ENCODE results near the gene MAPKAP1.

The MAPKAP1 gene

DNA sequence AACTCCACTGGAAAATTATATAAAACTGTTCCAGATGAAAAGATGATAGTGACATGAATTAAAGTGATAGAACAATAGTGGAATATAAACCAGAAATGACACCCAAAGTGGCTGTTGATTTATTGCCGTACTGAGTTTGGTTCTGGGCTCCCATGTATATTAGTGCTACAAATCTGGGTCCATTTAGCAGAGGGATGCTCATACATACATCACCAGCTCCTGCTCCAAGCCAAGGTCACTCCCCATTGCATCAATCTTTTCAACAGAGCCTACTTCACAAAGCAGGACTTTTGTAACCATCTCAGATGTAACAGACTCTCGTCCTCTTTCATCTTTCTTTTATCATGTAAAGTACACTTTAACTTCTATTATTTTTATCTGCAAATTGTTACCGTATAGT is 236.8 kb downstream of the MAPKAP1 start:
- TF ChIP-seq, protein P1, sequence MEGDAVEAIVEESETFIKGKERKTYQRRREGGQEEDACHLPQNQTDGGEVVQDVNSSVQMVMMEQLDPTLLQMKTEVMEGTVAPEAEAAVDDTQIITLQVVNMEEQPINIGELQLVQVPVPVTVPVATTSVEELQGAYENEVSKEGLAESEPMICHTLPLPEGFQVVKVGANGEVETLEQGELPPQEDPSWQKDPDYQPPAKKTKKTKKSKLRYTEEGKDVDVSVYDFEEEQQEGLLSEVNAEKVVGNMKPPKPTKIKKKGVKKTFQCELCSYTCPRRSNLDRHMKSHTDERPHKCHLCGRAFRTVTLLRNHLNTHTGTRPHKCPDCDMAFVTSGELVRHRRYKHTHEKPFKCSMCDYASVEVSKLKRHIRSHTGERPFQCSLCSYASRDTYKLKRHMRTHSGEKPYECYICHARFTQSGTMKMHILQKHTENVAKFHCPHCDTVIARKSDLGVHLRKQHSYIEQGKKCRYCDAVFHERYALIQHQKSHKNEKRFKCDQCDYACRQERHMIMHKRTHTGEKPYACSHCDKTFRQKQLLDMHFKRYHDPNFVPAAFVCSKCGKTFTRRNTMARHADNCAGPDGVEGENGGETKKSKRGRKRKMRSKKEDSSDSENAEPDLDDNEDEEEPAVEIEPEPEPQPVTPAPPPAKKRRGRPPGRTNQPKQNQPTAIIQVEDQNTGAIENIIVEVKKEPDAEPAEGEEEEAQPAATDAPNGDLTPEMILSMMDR (IDR thresholded peaks at IDR 0.05; ENCODE audit: insufficient read depth, low read depth, low read length, missing control alignments) = no peak
- no peak overlapping the region for H3K4me3 ChIP-seq (ENCODE audit: low read depth, low read length)
- no peak for DNase-seq (ENCODE audit: low read depth)

GRCh38 chr9:125468646-125469045 is 238.4 kb downstream of the MAPKAP1 start:
- no peak for DNase-seq (ENCODE audit: low read depth)
- TF ChIP-seq, protein P1 (IDR thresholded peaks at IDR 0.05; ENCODE audit: insufficient read depth, low read depth, low read length, missing control alignments) = no peak
- no peak overlapping the region for H3K4me3 ChIP-seq (ENCODE audit: low read depth, low read length)

- DNase-seq (ENCODE audit: low read depth) = no peak
- no peak overlapping the region for H3K4me3 ChIP-seq (ENCODE audit: low read depth, low read length)
- TF ChIP-seq, protein P1 (IDR thresholded peaks at IDR 0.05; ENCODE audit: insufficient read depth, low read depth, low read length, missing control alignments) = no peak
Measured at GRCh38 chr9:125467116-125467740, 239.8 kb downstream of the MAPKAP1 start.

DNA sequence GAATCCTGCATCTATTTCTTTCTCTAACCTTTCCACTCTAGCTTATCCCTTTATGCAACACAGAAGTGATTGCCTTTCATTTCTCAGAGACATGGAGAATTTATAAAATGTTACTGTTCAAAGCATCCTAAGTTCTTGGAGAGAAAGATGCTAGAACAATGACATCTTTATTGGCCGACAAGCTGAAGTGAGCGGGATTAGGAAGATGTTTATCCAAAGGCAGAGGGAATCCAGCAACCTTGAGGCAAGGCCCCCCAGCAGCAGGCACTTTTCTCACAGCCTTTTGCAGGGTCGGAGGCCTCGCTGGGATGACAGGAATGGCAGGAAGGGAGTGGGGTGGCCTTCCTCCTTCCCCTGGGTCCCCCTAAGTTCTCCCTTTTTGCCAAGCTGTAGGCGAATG is 240.6 kb downstream of the MAPKAP1 start:
- no peak for DNase-seq (ENCODE audit: low read depth)
- TF ChIP-seq, protein P1 (IDR thresholded peaks at IDR 0.05; ENCODE audit: insufficient read depth, low read depth, low read length, missing control alignments) = no peak
- no peak overlapping the region for H3K4me3 ChIP-seq (ENCODE audit: low read depth, low read length)

- no peak overlapping the region for H3K4me3 ChIP-seq (ENCODE audit: low read depth, low read length)
- TF ChIP-seq, protein P1 (IDR thresholded peaks at IDR 0.05; ENCODE audit: insufficient read depth, low read depth, low read length, missing control alignments) = no peak
- DNase-seq (ENCODE audit: low read depth) = no peak
Measured at GRCh38 chr9:125464591-125465385, 242.2 kb downstream of the MAPKAP1 start.

- H3K4me3 ChIP-seq (ENCODE audit: low read depth, low read length) = no peak overlapping the region
- no peak for DNase-seq (ENCODE audit: low read depth)
- TF ChIP-seq, protein P1 (IDR thresholded peaks at IDR 0.05; ENCODE audit: insufficient read depth, low read depth, low read length, missing control alignments) = no peak
Measured at GRCh38 chr9:125463926-125464325, 243.1 kb downstream of the MAPKAP1 start.
